Activated B cell treated with CpG ODN at 0.5 μM for 24 hours (primary cell): ENCODE data around the gene MYO16. TPM values are rescaled to one million over a fixed set of nuclear protein-coding genes. Genes with fewer than 3 reads are reported as not detected.

Source experiments
- ATAC-seq: fragments of 200-7000 bp; cut with Tn5 transposase; one replicate; pipeline ENCODE4 v1.10.0; 2021; ENCODE audit warnings: low read depth, mild to moderate bottlenecking, moderate library complexity
- CTCF ChIA-PET: fragments of 350-600 bp; sonication (Branson Sonifier 250); formaldehyde crosslinking; loops from one replicate; lab custom pipeline; 2021; ENCODE audit warnings: antibody characterized with exemption; lab: Charles Lee
- POLR2A ChIA-PET: fragments of 350-600 bp; sonication (Branson Sonifier 250); formaldehyde crosslinking; loops from one replicate; lab custom pipeline; 2021; ENCODE audit warnings: antibody characterized with exemption; lab: Charles Lee
- DNase-seq: peaks from one replicate; pipeline ENCODE4 v3.0.0; 2022
- H3K27ac Mint-ChIP-seq: one replicate; pipeline ENCODE4 v1.8.0; 2020; ENCODE audit warnings: mixed read lengths
- H3K27me3 Mint-ChIP-seq: one replicate; pipeline ENCODE4 v1.8.0; 2021; ENCODE audit warnings: mixed read lengths
- H3K36me3 Mint-ChIP-seq: one replicate; pipeline ENCODE4 v1.8.0; 2021; ENCODE audit warnings: low read depth, mixed read lengths
- H3K4me1 Mint-ChIP-seq: one replicate; pipeline ENCODE4 v1.8.0; 2021; ENCODE audit warnings: mixed read lengths
- H3K4me3 Mint-ChIP-seq: one replicate; pipeline ENCODE4 v1.8.0; 2020; ENCODE audit warnings: mild to moderate bottlenecking, mixed read lengths
- H3K9me3 Mint-ChIP-seq: one replicate; pipeline ENCODE4 v1.8.0; 2020; ENCODE audit warnings: mixed read lengths
- intact Hi-C: fragments of 100-400 bp; cut with micrococcal nuclease; formaldehyde crosslinking; loops from one replicate; pipeline ENCODE4 v1.15.1; 2024
- total RNA-seq: library from RNA; stranded (reverse); gene quantifications from 2 replicates; pipeline ENCODE4 v1.2.3, GENCODE V29; 2022
- TF ChIP-seq, protein P1 (sequence below): fragments of 200-600 bp; IDR thresholded peaks from one replicate; pipeline ENCODE4 v1.8.0; 2022; ENCODE audit warnings: antibody characterized with exemption, mild to moderate bottlenecking

MYO16 gene
- total RNA-seq, 1 donor from 2014 or later, result not detected

DNA sequence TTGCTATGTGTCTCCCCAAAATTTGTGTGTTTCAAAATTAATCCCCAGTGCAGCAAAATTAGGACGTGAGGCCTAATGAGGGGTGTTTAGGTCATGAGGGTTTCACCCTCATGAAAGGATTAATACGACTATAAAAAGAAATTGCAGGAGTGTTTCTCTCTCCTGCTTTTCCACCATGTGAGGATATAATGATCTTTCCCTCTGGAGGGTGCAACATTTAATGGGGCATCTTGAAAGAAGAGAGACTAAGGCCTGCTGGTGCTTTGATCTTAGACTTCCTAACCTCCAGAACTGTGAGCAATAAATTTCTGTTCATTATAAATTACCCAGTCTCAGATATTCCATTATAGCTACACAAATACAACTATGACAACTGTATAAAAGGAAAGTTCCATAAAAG is 183.2 kb downstream of the MYO16 start:
- CTCF ChIA-PET, result no interaction called here
- Mint-ChIP-seq H3K4me1 (no peaks in the 10 kb centered on the region), H3K36me3 (no peaks in the 10 kb centered on the region), H3K4me3 (no peak overlapping the region), H3K9me3 (no peaks in the 10 kb centered on the region), H3K27me3 (no peaks in the 10 kb centered on the region), H3K27ac (no peak overlapping the region)
- ATAC-seq (no peak), DNase-seq (no peak)
- TF ChIP-seq, protein P1, sequence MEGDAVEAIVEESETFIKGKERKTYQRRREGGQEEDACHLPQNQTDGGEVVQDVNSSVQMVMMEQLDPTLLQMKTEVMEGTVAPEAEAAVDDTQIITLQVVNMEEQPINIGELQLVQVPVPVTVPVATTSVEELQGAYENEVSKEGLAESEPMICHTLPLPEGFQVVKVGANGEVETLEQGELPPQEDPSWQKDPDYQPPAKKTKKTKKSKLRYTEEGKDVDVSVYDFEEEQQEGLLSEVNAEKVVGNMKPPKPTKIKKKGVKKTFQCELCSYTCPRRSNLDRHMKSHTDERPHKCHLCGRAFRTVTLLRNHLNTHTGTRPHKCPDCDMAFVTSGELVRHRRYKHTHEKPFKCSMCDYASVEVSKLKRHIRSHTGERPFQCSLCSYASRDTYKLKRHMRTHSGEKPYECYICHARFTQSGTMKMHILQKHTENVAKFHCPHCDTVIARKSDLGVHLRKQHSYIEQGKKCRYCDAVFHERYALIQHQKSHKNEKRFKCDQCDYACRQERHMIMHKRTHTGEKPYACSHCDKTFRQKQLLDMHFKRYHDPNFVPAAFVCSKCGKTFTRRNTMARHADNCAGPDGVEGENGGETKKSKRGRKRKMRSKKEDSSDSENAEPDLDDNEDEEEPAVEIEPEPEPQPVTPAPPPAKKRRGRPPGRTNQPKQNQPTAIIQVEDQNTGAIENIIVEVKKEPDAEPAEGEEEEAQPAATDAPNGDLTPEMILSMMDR, result no peak
- POLR2A ChIA-PET, result no interaction called here
- intact Hi-C loops, result no loop called here

DNA sequence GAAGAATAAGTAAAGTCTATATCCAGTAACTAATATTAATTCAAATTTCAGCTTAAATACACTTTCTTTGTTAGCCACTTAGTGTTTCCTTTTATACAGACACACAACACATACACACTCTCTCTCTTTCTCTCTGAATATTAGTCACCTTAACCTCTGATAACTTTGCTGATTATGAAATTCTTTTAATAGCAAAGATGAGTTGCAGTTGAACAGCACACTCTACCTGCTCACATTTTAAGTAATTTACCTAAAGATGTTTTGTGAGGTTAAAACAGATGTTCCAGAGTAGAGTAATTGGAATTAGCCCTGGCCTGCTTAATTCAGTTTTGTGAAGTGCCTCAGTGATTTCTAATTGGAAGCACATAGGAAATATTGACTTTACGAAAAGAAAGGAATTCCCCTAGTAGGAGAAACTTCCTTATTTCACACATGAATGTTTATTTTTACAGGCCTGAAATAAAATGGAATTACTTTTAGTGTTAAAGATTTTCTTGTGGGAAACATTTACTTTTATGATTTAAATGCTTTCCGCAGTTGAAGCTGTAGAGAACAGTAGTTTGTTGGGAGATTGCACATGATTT is 184.3 kb downstream of the MYO16 start:
- intact Hi-C loops, result no loop called here
- no peaks in the 10 kb centered on the region for H3K4me1 Mint-ChIP-seq

DNA sequence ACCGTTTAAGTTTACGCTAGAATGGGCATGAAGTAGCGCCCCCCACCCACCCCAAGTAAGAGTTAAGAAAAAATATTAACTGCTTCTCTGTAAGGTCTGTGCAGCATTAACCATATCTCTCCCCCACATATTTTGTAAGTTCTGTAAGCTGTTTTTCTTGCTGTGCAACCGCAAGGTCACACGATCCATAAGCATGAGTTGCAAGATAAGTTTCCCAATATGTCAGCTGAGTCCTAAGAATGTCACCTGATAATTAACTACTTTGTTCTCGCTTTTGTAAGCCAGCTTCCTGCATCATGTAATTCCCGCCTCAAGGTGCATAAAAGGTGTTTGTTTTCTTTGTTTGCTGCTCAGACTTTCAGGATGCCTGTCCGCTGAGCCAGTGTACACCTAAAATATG is 187.0 kb downstream of the MYO16 start:
- DNase-seq, result no peak
- Mint-ChIP-seq H3K27ac (no peak overlapping the region), H3K36me3 (no peaks in the 10 kb centered on the region), H3K9me3 (no peaks in the 10 kb centered on the region), H3K27me3 (no peaks in the 10 kb centered on the region), H3K4me1 (no peaks in the 10 kb centered on the region), H3K4me3 (no peak overlapping the region)
- no peak for ATAC-seq
- TF ChIP-seq, protein P1, result no peak
- ChIA-PET POLR2A (no interaction called here), CTCF (interaction anchor here (0.6 kb wide), 1 partner anchor 195 kb away, joined by 3 read pairs; no protein-coding TSS in a partner anchor)
- intact Hi-C loops, result no loop called here

More for the DNA sequence above, 184.3 kb downstream of the MYO16 start:
- H3K27me3 Mint-ChIP-seq, result no peaks in the 10 kb centered on the region
- H3K9me3 Mint-ChIP-seq, result no peaks in the 10 kb centered on the region
- CTCF ChIA-PET, result no interaction called here
- POLR2A ChIA-PET, result no interaction called here
- no peak overlapping the region for H3K4me3 Mint-ChIP-seq
- H3K36me3 Mint-ChIP-seq, result no peaks in the 10 kb centered on the region
- H3K27ac Mint-ChIP-seq, result no peak overlapping the region
- TF ChIP-seq, protein P1, result no peak
- ATAC-seq, result no peak
- DNase-seq, result no peak

DNA sequence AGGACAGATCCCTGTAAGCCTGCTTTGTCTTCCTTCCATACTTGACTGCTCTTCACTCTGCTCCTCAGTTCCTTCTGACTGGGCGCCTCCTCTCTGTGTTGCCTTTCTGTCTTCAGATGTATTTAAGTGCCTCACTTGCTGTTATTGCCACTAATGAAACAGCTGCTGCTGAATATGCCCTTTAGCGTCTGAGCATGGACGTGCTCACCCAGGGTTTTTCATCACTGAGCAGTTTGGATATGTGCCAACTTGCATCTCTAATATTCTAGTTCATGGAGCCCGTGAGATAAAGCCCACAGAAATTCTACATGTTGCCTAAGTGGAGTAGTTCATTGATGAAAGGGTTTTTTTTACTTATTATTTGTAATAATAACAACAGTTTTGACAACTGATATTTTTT is 198.2 kb downstream of the MYO16 start:
- peaks cover 6% of the 10 kb centered on the region for H3K9me3 Mint-ChIP-seq
- POLR2A ChIA-PET, result no interaction called here
- ATAC-seq (no peak), DNase-seq (no peak)
- H3K4me3 Mint-ChIP-seq, result no peak overlapping the region
- CTCF ChIA-PET, result no interaction called here
- no peaks in the 10 kb centered on the region for H3K27me3 Mint-ChIP-seq
- TF ChIP-seq, protein P1, result no peak
- no peaks in the 10 kb centered on the region for H3K36me3 Mint-ChIP-seq
- intact Hi-C loops, result no loop called here
- H3K4me1 Mint-ChIP-seq, result no peaks in the 10 kb centered on the region
- H3K27ac Mint-ChIP-seq, result no peak overlapping the region

DNA sequence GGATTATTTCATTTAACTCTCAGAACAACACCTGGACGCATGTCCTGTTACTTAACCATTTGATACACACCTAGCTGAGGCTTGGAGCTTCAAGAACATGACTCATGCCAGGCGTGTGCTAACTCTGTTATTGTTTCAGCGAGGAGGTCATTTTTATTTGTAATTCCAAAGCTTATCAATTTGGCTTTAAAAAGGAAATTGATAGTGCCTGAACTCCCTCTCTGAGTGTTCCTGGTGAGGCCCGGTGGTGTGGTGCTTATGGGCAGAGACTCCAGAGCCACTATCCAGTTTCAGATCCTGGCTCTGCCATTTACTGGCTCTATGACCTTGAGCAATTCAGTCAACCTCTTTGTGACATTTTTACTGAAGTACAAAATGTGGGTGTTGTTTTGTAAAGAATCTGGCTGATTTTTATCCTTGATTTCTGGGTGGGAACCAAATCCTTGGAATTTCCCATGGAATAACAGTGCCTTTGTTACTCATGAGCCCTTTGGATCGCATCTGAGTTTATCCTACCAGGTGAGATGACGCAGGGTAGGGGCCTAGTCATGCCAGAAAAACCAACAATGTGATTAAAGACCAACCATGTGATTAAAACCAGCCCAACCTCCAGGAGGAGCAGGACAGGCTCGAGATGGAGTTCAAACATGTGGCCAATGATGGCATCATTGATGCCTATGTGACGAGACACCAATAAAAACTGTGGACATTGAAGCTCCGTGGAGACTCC is 198.8 kb downstream of the MYO16 start:
- DNase-seq (no peak), ATAC-seq (no peak)
- intact Hi-C loops, result no loop called here
- Mint-ChIP-seq H3K9me3 (peaks cover 6% of the 10 kb centered on the region), H3K4me3 (no peak overlapping the region), H3K27me3 (no peaks in the 10 kb centered on the region), H3K4me1 (no peaks in the 10 kb centered on the region), H3K27ac (no peak overlapping the region), H3K36me3 (no peaks in the 10 kb centered on the region)
- TF ChIP-seq, protein P1, result no peak
- CTCF ChIA-PET, result no interaction called here
- POLR2A ChIA-PET, result no interaction called here
